Endothelial cell of umbilical vein (primary cell): ENCODE measurements around the gene YWHAE. TPM values are rescaled to one million over a fixed set of nuclear protein-coding genes. Genes with fewer than 3 reads are reported as not detected.

Source experiments
- BruUV-seq: library from RNA; stranded (reverse); fragments of 400-500 nt; replicated peaks from 2 replicates; lab custom pipeline; 2021; lab: Mats Ljungman, UMichigan
- CTCF ChIA-PET: fragments of 300-600, 350-600 bp; sonication (Branson Sonifier 250); formaldehyde crosslinking; loops from one replicate; lab custom pipeline; 2021; ENCODE audit warnings: antibody characterized with exemption, inconsistent platforms; lab: Charles Lee
- POLR2A ChIA-PET: fragments of 300-600, 350-600 bp; sonication (Branson Sonifier 250); formaldehyde crosslinking; loops from one replicate; lab custom pipeline; 2021; ENCODE audit warnings: antibody characterized with exemption, inconsistent platforms; lab: Charles Lee
- DNase-seq: peaks from one replicate; pipeline ENCODE4 v3.0.0-alpha.2; 2011; ENCODE audit warnings: low read depth, low spot score
- FAIRE-seq: peaks from 2 replicates; lab custom pipeline; 2011; peaks lifted over from hg19 to GRCh38; lab: Jason Lieb, UNC
- H2AFZ ChIP-seq: 2 replicates; pipeline ENCODE4 v1.6.0; 2012; ENCODE audit warnings: low read depth, low read length, control low read depth, inconsistent platforms
- H3K27ac ChIP-seq: 2 replicates; pipeline ENCODE4 v1.5.1; 2011; ENCODE audit warnings: low read depth, mild to moderate bottlenecking, control low read depth, low read length, moderate library complexity; ENCODE audit not compliant: insufficient read depth
- H3K27me3 ChIP-seq, 2 experiments: 2 replicates each; pipeline versions ENCODE4 v1.6.0 to v1.6.1; 2011; ENCODE audit warnings: low read length in 2 of 2, mixed read lengths in 1 of 2; ENCODE audit not compliant: control insufficient read depth in 2 of 2, insufficient read depth in 2 of 2
- H3K36me3 ChIP-seq, 2 experiments: 2 replicates in 1 of 2; 3 replicates in 1 of 2; pipeline ENCODE4 v1.5.1; 2011; ENCODE audit warnings: low read length in 2 of 2, mild to moderate bottlenecking in 1 of 2, moderate library complexity in 1 of 2; ENCODE audit not compliant: control insufficient read depth in 2 of 2, insufficient read depth in 2 of 2; ENCODE audit errors: extremely low read depth in 1 of 2
- H3K4me1 ChIP-seq: 3 replicates; pipeline ENCODE4 v1.5.1; 2011; ENCODE audit warnings: mild to moderate bottlenecking, low read length; ENCODE audit not compliant: control insufficient read depth, insufficient read depth; ENCODE audit errors: extremely low read depth
- H3K4me2 ChIP-seq: 2 replicates; pipeline ENCODE4 v1.6.1; 2011; ENCODE audit warnings: low read length, control low read depth, mixed read lengths; ENCODE audit not compliant: insufficient read depth
- H3K4me3 ChIP-seq, 3 experiments: fragments of 200-600 bp in 1 of 3; sonication (generic), shearing (Covaris generic) in 1 of 3; replicated peaks in 1 of 3; 2 replicates each; pipeline ENCODE4 v1.5.1; 2011 to 2016; ENCODE audit warnings: control low read depth in 3 of 3, low read length in 3 of 3, mild to moderate bottlenecking in 2 of 3, inconsistent platforms in 1 of 3, low read depth in 1 of 3, moderate library complexity in 1 of 3; ENCODE audit not compliant: insufficient read depth in 1 of 3
- H3K79me2 ChIP-seq: 2 replicates; pipeline ENCODE4 v1.6.0; 2012; ENCODE audit warnings: low read length, inconsistent platforms; ENCODE audit not compliant: control insufficient read depth, insufficient read depth
- H3K9ac ChIP-seq: replicated peaks from 2 replicates; pipeline ENCODE3; 2011; ENCODE audit warnings: low read length, control low read depth; ENCODE audit not compliant: insufficient read depth; ENCODE audit errors: extremely low read depth
- H3K9me1 ChIP-seq: replicated peaks from 3 replicates; pipeline ENCODE4 v1.6.0; 2011; ENCODE audit warnings: mild to moderate bottlenecking, low read length; ENCODE audit not compliant: control insufficient read depth, insufficient read depth; ENCODE audit errors: extremely low read depth
- H3K9me3 ChIP-seq: replicated peaks from 2 replicates; pipeline ENCODE4 v1.5.1; 2012; ENCODE audit warnings: low read length, inconsistent platforms; ENCODE audit not compliant: control insufficient read depth, insufficient read depth
- H4K20me1 ChIP-seq: replicated peaks from 2 replicates; pipeline ENCODE3; 2011; ENCODE audit warnings: mild to moderate bottlenecking, low read length; ENCODE audit not compliant: control insufficient read depth, insufficient read depth; ENCODE audit errors: extremely low read depth
- EZH2 ChIP-seq: IDR thresholded peaks from 2 replicates; pipeline ENCODE4 v1.6.1; 2012; ENCODE audit warnings: borderline replicate concordance, low read depth, mild to moderate bottlenecking, moderate library complexity, low read length, inconsistent platforms; ENCODE audit not compliant: severe bottlenecking
- FOS ChIP-seq: IDR thresholded peaks from 2 replicates; pipeline ENCODE4 v1.6.1; 2011; ENCODE audit warnings: mild to moderate bottlenecking, low read length, moderate library complexity, borderline replicate concordance; ENCODE audit not compliant: insufficient read depth
- GATA2 ChIP-seq: IDR thresholded peaks from 2 replicates; pipeline ENCODE4 v1.7.0; 2011; ENCODE audit warnings: low read depth, mild to moderate bottlenecking, moderate library complexity, mixed read lengths, low read length; ENCODE audit not compliant: insufficient read length, insufficient read depth
- JUN ChIP-seq: IDR thresholded peaks from 2 replicates; pipeline ENCODE4 v1.6.1; 2011; ENCODE audit warnings: borderline replicate concordance, low read depth; ENCODE audit not compliant: insufficient read length, insufficient read depth
- MYC ChIP-seq: IDR thresholded peaks from one replicate; pipeline ENCODE4 v1.6.1; 2011; ENCODE audit warnings: mild to moderate bottlenecking, low read depth, low read length
- POLR2A ChIP-seq: IDR thresholded peaks from 2 replicates; pipeline ENCODE4 v1.6.1; 2012; ENCODE audit warnings: low read depth, mild to moderate bottlenecking, control low read depth, low read length
- POLR2AphosphoS5 ChIP-seq: IDR thresholded peaks from 2 replicates; pipeline ENCODE4 v1.6.1; 2012; ENCODE audit warnings: low read depth, mild to moderate bottlenecking, control low read depth, low read length, moderate library complexity; ENCODE audit not compliant: insufficient read depth
- dilution Hi-C: fragments of 300-500 bp; cut with MboI; formaldehyde crosslinking; loops from one replicate; pipeline ENCODE4 v1.15.0; 2019; ENCODE audit warnings: low sequenced_read_pairs; ENCODE audit not compliant: extremely low pct_ligation_motif_present
- intact Hi-C: fragments of 100-400 bp; cut with micrococcal nuclease; formaldehyde crosslinking; loops from one replicate; pipeline ENCODE4 v1.10.0; 2022
- polyA plus RNA-seq, 4 experiments: library from polyadenylated mRNA; depleted of rRNA in 3 of 4; stranded (reverse) in 3 of 4; unstranded in 1 of 4; fragments of >200 nt; gene quantifications; 2 replicates each; pipeline versions ENCODE4 v1.2.1 to v1.2.3, GENCODE V29; 2011 to 2012; ENCODE audit warnings: missing spikeins in 1 of 4
- total RNA-seq: library from RNA; stranded (reverse); gene quantifications from 2 replicates; pipeline ENCODE4 v1.2.3, GENCODE V29; 2021
- TF ChIP-seq, protein P1 (sequence below), 2 donors: IDR thresholded peaks; 1 replicate in 1 of 2; 2 replicates in 1 of 2; pipeline ENCODE4 v1.5.1; 2011; ENCODE audit warnings: low read length in 2 of 2, mild to moderate bottlenecking in 2 of 2, moderate library complexity in 2 of 2, control low read depth in 1 of 2, inconsistent platforms in 1 of 2, low read depth in 1 of 2; ENCODE audit not compliant: insufficient read depth in 1 of 2; ENCODE audit errors: extremely low read depth in 1 of 2
- TF ChIP-seq, protein P2 (sequence below): IDR thresholded peaks from 2 replicates; pipeline ENCODE4 v1.6.1; 2011; ENCODE audit not compliant: insufficient read depth, insufficient read length

Gene YWHAE
- total and polyA plus RNA-seq, 2 donors (not counting 3 experiments of a cell fraction or from before 2014, with no cell fraction given) = 396 to 819 TPM

- dilution Hi-C loops = no loop called here
- peaks cover 91% of the 10 kb centered on the region for H3K79me2 ChIP-seq
- no peak overlapping the region for H3K4me2 ChIP-seq
- no peak overlapping the region for H3K4me3 ChIP-seq
- no peaks in the 10 kb centered on the region for H3K27me3 ChIP-seq
- TF ChIP-seq POLR2AphosphoS5 (no peak), FOS (no peak), GATA2 (no peak), JUN (no peak), MYC (no peak), EZH2 (no peak), POLR2A (no peak)
- TF ChIP-seq, protein P1, sequence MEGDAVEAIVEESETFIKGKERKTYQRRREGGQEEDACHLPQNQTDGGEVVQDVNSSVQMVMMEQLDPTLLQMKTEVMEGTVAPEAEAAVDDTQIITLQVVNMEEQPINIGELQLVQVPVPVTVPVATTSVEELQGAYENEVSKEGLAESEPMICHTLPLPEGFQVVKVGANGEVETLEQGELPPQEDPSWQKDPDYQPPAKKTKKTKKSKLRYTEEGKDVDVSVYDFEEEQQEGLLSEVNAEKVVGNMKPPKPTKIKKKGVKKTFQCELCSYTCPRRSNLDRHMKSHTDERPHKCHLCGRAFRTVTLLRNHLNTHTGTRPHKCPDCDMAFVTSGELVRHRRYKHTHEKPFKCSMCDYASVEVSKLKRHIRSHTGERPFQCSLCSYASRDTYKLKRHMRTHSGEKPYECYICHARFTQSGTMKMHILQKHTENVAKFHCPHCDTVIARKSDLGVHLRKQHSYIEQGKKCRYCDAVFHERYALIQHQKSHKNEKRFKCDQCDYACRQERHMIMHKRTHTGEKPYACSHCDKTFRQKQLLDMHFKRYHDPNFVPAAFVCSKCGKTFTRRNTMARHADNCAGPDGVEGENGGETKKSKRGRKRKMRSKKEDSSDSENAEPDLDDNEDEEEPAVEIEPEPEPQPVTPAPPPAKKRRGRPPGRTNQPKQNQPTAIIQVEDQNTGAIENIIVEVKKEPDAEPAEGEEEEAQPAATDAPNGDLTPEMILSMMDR (IDR thresholded peaks at IDR 0.05; ENCODE audit: extremely low read depth in 1 of 2, insufficient read depth in 1 of 2, low read depth in 1 of 2, low read length in 2 of 2) = no peak
- TF ChIP-seq, protein P2, sequence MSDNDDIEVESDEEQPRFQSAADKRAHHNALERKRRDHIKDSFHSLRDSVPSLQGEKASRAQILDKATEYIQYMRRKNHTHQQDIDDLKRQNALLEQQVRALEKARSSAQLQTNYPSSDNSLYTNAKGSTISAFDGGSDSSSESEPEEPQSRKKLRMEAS = no peak
- peaks cover 5% of the 10 kb centered on the region for H4K20me1 ChIP-seq
- peaks cover 3 to 27% of the 10 kb centered on the region in 2 experiments for H3K36me3 ChIP-seq
- CTCF ChIA-PET = interaction anchor here (1.7 kb wide), 1 partner anchor 70 kb away, joined by 8 read pairs; no protein-coding TSS in a partner anchor
- POLR2A ChIA-PET = no interaction called here
- H3K27ac ChIP-seq = no peak overlapping the region
- BruUV-seq = no TSS peak
- peaks cover 3% of the 10 kb centered on the region for H3K4me1 ChIP-seq
- DNase-seq = no peak
- intact Hi-C loops = no loop called here
- no peaks in the 10 kb centered on the region for H3K9me3 ChIP-seq
- no peak overlapping the region for H3K9ac ChIP-seq
- no peaks in the 10 kb centered on the region for H3K9me1 ChIP-seq
- no peak overlapping the region for H2AFZ ChIP-seq
- FAIRE-seq = no peak
Observed at GRCh38 chr17:1435326-1435725, 35.3 kb upstream of the YWHAE start.
